Stimulated activated CD8-positive, alpha-beta memory T cell treated with anti-CD3 and anti-CD28 coated beads, Interleukin-7, amount 100 ng/mL, for 48 hours (primary cell): ENCODE measurements around the gene RABL2A.
A peak's percentile ranks its signal among the peaks of the same experiment; 100 is the strongest.
"Not testable (repeated sequence)": the region's sequence is repeated elsewhere in the genome, so short reads cannot be mapped to it uniquely, and the experiment has no call there.

ENCODE experiments used
- DNase-seq, 2 donors: peaks; one replicate each; pipeline ENCODE4 v3.0.0-alpha.2; 2020; ENCODE audit warnings: low read depth in 1 of 2; ENCODE audit errors: extremely low read depth in 1 of 2

The RABL2A gene

DNA sequence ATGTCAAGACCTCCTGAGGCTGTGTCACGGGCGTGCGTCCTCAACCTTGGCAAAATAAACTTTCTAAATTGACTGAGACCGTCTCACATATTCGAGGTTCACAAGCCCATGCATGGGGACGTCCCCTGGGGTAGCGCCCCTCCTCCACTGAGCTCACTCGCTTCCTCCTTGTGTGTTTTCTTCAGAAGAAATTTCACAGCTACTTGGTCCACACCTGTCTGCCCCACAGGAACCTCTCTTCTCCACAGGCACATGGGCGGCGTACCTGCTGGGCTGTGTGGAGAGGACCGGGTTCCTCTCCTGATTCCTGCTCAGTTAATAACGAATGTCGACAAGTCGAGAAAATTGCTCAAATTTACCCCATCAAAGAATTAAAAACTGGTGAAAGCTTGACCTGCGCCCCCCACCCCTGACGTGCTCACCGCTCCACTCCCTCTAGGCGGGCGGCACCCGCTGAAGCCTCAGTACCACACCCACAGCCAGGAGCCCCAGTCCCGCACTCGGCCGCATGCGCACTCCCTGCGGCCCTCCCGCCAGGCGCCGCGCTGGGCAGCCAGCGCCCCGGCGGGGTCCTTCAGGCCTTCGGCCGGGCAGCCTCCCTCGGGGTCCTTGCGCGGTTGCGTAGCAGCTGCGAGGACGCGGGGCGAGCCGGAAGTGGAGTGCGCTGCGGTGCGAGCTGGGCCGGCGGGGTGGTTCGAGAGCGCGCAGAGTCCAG, at the start of gene RABL2A:
TSS of gene RABL2A (plus strand) at position 651 of the 715 bp plus-strand sequence. CDS start 1,341 bp downstream, outside the sequence.
- DNase-seq, result peak; percentile 65 to 67

DNA sequence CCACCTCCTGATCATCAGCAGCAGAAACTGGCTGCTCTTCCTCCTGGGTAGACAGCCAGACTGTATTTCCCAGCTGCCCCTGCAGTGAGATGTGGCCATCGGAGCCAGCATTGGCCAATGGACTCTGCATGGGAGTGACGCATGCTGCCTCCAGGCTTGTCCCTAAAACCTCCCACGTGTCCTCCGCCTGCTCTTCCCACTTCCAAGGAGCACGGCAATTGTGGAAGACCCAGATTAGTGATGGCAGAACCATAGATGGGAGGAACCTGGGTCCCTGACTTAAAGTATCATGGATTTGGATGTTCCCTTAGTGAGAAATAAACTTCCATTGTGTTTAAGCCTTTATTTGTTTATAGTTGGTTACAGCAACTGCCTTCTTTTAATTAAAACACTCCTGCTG, 48.6 kb upstream of the RABL2A start:
- DNase-seq, result not testable (repeated sequence)

DNA sequence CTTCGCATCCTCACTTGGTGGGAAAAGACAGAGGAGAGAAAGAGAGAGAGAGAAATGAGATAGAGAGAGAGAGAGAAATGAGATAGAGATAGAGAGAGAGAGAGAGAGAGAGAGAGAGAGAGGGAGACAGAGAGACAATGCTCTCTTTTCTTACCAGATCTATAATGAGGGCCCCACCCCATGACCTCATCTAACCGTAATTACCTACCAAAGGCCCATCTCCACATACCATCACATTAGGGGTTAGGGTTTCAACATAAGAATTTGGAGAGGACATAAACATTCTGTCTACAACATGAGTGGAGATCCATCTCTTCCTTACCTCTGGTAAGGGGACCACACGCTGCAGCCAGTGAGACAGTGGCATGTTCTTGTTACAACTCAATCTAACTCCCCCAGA, 44.6 kb upstream of the RABL2A start:
- DNase-seq, result not testable (repeated sequence)

DNA sequence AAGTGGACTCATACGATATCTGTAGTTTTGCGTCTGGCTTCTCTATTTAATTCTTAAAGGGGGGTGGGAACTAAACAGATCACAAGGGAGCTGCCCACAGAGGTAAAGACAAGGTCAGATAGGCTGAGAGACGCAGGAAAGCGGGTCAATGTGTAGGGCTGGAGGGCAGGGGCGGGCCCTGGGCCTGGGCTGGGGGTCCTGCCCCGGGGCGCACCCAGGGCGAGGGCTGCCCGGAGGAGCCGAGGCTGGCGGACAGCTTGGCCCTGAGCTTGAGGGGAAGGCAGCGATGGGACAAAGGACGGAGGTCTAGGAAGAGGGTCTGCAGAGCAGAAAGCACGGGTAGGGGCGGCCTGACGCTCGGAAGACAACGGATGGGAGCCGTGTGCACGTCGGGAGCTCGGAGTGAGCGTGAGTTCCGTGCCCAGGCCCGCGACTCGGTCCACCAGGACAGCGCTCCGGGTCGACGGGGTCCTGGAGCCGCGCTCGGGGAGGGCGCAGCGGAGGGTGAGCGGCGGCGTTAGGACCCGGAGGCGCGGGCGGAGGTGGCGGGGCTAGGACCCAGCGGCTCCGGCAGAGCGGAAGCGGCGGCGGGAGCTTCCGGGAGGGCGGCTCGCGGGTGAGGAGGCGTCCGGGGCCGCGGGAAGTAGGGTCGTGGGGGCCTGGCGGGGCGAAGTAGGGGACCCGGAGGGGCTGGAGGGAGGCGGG, 43.4 kb upstream of the RABL2A start:
- DNase-seq, result peak; percentile 68 to 71

DNA sequence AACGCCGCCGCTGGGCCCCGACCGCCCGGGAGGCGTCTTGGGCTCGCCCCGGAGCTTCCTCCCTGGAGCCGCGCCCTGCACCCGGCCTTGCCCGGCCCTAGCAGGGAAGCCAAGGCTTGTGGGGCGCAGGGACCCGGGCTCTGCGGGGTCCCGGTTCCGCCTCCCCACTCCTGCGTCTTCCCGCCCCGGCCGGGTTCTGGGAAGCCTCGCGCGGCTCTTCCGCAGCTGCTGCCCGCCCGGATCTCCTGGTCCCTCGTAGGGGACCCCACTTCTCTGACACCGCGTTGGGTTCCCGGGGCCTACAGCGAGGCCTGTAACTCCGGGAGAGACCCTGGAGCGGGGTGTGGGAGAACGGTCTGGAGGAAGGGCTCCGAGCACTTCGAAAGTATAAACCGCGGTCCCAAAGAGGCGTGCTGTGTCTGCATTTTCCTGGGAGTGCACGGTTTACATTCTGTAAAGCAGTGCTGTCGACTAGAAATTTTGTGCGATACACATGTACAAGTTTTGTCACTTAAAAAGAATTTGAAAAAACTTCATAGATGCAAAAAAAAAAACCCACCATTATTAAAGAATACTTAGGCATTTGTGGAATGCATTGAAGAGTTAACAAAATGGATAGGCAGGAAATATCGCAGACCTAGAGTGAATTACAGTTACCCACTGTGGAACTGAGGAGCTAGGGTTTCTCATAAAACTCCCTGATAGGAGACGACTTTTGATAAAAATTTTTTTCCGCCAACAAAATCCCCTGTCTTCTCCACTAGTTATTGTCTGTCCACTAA, 42.6 kb upstream of the RABL2A start:
- DNase-seq, result not testable (repeated sequence)

DNA sequence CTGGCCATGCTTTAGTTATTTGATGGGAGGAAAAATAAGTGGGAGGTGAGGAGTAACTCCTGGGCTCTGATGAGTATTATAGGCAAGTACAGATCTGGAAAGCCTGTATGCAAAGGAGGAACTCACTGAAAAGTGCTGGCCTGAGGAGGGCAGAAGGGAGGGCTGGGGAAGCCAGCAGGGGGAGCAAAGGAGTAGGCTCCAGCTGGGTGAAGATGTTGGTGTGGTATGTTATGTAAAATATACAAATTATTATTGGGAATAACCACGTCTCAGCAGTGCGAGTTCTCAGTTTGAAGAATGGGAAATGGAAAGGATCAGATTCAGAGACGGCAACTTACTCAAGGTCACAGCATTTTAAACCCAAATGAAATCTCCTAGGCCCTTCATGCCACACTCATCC, 39.9 kb upstream of the RABL2A start:
- DNase-seq, result peak in 1 of 2 donors; percentile 42

DNA sequence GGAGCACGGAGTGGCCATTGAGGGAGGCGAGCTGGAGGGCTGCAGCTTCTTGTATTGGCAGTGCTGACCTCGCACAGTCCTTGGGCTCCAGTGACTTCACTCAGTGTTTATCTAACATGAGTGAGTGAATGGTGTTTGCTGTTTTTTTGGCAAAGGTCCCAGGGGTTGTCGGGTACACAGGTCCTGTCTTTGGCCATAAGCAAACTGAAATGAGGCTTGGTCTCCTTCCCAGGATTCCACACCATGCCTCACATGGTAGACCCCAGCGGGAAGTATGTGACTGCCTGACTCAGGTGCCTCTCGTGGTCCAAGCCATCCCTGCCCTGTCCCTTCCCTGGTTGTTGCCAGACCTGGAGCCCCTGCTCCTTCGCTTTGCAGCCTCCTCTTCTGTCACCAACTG, 37.5 kb upstream of the RABL2A start:
- not testable (repeated sequence) for DNase-seq

DNA sequence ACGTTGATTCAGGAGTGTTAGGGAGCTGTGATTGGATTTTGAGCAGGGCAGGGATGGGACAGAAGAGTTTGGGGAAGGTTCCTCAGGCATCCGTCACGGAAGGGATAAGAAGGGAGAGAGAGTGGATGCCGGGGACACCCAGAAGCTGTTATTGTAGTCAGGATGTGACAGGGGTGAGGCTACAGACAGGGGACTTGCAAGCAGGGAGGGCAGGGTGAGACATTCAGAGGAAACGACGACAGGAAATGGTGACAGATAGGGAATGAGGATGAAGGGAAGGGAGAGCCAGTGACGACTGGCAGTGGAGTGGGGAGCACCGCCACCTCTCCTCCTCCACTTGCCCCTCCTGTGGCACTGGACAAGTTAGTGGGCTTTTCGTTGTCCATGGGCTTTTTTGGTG, 35.1 kb upstream of the RABL2A start:
- DNase-seq, result not testable (repeated sequence)

DNA sequence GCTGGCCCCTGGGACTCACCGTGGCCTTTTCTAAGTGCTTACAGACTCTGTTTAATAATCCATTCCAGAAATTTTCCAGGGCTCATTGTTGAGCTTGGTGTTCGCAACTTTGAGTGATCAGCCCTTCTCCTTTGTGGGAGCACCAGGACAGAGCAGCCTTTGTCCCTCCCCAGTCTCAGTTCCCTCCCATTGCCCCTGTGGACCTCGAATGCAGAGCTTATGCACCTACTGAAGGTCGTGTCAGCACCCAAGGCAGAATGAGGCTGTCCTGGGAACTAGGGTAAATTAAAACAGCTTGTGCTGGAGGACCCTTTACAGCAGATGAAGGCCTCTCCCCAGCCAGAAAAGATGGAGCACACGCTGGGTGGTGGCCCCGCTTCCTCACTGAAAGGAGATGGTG, 33.8 kb upstream of the RABL2A start:
- not testable (repeated sequence) for DNase-seq

DNA sequence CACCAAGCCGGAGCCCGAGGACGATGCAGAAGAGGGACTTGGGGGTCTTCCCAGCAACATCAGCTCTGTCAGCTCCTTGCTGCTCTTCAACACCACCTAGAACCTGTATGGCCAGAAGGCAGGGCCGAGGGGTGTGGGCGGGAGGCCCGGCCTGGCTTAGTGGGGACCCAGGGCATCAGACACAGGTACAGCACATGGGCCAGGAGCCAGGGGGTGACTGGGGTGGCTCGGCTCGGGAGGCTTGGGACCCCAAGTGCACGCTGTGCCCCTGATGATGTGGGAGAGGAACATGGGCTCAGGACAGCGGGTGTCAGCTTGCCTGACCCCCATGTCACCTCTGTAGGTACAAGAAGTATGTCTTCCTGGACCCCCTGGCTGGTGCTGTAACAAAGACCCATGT, 31.3 kb upstream of the RABL2A start:
- DNase-seq, result not testable (repeated sequence)

DNA sequence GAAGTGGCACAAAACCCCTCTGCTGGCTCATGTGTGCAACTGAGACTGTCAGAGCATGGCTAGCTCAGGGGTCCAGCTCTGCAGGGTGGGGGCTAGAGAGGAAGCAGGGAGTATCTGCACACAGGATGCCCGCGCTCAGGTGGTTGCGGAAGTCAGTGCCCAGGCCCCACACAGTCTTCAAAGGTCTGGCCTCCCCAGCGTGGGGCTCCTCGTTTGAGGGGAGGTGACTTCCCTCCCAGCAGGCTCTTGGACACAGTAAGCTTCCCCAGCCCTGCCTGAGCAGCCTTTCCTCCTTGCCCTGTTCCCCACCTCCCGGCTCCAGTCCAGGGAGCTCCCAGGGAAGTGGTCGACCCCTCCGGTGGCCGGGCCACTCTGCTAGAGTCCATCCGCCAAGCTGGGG, 29.9 kb upstream of the RABL2A start:
- not testable (repeated sequence) for DNase-seq

DNA sequence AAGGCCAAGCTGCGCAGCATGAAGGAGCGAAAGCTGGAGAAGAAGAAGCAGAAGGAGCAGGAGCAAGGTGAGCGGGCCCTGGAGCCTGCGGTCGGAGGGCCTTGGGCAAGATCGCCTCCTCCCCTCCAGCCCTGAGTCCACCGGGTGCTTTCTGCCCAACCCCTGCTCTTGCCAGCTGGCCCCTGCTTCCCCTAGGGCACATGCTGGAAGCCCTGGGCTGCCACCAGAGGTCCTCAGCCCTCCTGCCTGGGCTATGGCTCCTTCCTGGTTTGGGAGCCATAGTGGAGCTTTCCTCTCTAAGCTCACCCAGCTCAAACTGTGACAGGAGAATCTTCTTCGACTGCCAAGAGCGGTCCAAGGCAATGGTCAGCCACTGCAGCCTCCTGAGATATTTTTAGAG, 29.5 kb upstream of the RABL2A start:
- not testable (repeated sequence) for DNase-seq

DNA sequence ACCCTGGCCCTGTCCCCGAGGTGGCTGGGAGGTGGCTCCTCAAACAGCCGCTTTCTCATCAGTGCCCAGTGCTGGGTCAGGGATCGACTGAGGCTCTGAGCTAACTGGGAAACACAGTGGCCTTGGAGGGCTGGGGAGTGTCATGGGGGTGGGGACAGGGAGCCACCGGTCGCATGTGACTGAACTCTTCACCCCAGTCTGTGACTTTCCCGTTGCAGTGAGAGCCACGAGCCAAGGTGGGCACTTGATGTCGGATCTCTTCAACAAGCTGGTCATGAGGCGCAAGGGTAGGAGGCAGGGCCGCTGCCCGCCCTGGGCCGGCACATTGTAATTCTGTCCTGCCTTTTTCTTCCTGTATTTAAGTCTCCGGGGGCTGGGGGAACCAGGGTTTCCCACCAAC, 28.9 kb upstream of the RABL2A start:
- DNase-seq, result not testable (repeated sequence)

DNA sequence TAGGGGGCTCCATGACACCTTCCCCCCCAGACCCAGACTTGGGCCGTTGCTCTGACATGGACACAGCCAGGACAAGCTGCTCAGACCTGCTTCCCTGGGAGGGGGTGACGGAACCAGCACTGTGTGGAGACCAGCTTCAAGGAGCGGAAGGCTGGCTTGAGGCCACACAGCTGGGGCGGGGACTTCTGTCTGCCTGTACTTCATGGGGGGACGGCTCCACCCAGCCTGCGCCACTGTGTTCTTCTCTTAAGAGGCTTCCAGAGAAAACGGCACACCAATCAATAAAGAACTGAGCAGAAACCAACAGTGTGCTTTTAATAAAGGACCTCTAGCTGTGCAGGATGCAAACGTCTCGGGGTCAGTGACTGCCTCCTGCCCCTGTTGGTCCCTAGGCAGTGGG, 28.3 kb upstream of the RABL2A start:
- DNase-seq, result not testable (repeated sequence)

DNA sequence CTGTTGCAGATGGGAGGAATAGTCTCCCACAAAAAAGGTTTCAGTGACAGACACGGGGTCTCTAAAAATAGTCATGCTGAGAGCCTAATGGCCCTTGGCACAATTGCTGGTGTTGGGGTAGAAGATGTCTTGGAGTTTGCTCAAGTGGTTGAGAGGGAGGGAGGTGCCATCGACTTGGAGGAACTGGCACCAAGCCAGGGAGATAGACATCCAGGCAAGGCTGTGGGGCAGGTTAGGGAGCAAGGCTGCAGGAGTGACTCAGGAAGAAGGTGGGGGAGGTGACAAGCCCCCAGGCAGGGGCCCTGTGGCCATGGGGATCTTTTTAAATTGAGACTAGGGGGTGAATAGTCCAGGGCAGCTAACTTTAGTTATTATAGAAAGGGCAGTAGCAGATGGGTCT, 27.9 kb upstream of the RABL2A start:
- DNase-seq, result not testable (repeated sequence)

DNA sequence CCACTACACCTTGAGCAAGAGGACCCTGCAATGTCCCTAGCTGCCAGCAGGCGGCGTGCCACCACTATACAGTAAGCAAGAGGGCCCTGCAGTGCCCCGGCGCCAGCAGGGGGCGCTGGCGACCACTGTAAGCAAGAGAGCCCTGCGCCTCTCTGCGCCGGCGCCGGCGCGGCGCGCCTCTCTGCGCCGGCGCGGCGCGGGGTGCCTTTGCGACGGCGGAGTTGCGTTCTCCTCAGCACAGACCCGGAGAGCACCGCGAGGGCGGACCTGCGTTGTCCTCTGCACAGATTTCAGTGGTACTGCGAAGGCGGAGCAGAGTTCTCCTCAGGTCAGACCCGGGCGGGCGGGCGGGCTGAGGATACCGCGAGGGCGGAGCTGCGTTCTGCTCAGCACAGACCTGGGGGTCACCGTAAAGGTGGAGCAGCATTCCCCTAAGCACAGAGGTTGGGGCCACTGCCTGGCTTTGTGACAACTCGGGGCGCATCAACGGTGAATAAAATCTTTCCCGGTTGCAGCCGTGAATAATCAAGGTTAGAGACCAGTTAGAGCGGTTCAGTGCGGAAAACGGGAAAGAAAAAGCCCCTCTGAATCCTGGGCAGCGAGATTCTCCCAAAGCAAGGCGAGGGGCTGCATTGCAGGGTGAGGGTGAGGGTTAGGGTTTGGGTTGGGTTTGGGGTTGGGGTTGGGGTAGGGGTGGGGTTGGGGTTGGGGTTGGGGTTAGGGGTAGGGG, 24.9 kb upstream of the RABL2A start:
- peak; percentile 47 to 50 for DNase-seq

DNA sequence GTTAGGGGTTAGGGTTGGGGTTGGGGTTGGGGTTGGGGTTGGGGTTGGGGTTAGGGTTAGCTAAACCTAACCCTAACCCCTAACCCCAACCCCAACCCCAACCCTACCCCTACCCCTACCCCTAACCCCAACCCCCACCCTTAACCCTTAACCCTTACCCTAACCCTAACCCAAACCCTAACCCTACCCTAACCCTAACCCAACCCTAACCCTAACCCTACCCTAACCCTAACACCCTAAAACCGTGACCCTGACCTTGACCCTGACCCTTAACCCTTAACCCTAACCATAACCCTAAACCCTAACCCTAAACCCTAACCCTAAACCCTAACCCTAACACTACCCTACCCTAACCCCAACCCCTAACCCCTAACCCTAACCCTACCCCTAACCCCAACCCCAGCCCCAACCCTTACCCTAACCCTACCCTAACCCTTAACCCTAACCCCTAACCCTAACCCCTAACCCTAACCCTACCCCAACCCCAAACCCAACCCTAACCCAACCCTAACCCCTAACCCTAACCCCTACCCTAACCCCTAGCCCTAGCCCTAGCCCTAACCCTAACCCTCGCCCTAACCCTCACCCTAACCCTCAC, 24.1 kb upstream of the RABL2A start:
- DNase-seq, result no peak

DNA sequence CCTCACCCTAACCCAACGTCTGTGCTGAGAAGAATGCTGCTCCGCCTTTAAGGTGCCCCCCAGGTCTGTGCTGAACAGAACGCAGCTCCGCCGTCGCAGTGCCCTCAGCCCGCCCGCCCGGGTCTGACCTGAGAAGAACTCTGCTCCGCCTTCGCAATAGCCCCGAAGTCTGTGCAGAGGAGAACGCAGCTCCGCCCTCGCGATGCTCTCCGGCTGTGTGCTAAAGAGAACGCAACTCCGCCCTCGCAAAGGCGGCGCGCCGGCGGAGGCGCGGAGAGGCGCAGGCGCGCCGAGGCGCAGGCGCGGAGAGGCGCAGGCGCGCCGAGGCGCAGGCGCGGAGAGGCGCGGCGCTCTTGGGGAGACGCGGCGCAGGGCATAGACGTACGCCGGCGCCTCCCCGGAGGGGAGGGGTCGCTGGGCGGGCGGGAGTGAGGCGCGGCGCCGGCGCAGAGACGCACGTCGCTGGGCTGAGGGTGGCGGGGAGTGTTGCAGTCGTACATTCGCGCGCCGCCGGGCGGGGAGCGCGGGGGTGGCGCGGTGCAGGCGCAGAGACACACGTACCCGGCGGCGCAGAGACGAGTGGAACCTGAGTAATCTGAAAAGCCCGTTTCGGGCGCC, 23.5 kb upstream of the RABL2A start:
- DNase-seq, result peak; percentile 69 to 80

DNA sequence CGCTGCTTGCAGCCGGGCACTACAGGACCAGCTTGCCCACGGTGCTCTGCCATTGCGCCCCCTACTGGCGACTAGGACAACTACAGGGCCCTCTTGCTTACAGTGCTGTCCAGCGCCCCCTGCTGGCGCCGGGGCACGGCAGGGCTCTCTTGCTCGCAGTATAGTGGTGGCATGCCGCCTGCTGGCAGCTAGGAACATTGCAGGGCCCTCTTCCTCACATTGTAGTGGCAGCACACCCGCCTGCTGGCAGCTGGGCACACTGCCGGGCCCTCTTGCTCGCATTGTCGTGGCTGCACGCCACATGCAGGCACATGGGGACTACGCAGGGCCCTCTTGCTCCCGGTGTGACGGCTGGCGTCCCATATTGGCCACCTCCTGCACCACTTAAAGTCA, 23.0 kb upstream of the RABL2A start:
- DNase-seq, result peak; percentile 81 to 88

DNA sequence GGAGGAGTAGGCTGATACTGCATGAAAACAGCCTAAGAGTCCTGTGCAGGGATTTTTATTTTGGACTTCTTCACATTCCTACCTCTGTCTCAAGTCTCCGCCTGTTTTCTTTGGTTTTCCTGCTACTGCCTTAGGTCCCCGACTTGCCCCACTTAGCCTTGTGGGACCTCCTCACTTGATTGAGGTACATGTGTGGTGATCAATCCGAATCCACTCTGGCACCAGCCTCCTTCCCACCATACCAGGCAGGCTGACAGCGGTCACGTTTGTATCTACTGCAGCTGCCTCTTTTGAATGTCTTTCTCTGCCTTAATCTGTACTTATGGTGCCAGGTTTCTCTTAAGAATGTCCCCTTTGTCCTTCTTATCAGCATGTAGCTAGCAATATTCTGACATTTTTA, 22.4 kb upstream of the RABL2A start:
- DNase-seq, result not testable (repeated sequence)
